VCaP (cell line): ENCODE results near the gene TOR1A.

Experiments used
- H3K27ac ChIP-seq: fragments of 450-650 bp; 2 replicates; pipeline ENCODE4 v1.5.1; 2017
- TF ChIP-seq, protein P1 (sequence below): fragments of 450-650 bp; conservative IDR thresholded peaks from 2 replicates; pipeline ENCODE4 v1.5.1; 2017; ENCODE audit warnings: mild to moderate bottlenecking, moderate library complexity

TOR1A gene

DNA sequence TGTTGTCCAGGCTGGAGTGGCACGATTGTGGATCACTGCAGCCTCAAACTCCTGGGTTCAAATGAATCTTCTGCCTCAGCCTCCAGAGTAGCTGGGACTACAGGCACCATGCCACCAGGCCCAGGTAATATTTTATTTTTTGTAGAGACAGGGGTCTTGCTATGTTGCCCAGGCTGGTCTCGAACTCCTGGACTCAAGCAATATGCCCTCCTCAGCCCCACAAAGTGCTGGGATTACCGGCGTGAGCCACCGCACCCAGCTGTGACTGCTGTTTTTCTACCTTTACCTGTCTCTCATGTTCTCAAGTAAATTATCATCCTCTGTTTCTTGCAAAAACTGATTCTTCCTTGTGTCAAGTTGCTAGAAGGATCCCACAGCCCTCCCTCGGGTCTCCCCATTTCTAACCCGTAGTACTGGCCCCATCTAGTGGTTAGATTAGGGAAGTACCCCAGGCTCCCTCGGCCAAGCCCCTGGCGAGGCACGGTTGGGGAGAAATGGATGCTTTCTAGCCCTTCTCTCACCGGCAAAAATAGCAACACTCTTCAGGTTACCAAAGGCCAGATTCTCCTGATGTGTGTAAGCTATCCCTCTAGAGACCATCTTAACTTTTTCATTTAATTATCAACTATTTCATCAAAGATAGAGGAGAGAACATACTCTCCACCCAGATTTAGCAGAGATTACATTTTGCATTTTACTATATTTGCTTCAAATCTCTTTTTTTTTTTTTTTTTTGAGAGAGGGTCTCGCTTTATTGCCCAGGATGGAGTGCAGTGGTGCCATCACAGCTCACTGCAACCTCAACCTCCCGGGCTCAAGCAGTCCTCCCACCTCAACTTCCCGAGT, 40.2 kb downstream of the TOR1A start:
- TF ChIP-seq, protein P1, sequence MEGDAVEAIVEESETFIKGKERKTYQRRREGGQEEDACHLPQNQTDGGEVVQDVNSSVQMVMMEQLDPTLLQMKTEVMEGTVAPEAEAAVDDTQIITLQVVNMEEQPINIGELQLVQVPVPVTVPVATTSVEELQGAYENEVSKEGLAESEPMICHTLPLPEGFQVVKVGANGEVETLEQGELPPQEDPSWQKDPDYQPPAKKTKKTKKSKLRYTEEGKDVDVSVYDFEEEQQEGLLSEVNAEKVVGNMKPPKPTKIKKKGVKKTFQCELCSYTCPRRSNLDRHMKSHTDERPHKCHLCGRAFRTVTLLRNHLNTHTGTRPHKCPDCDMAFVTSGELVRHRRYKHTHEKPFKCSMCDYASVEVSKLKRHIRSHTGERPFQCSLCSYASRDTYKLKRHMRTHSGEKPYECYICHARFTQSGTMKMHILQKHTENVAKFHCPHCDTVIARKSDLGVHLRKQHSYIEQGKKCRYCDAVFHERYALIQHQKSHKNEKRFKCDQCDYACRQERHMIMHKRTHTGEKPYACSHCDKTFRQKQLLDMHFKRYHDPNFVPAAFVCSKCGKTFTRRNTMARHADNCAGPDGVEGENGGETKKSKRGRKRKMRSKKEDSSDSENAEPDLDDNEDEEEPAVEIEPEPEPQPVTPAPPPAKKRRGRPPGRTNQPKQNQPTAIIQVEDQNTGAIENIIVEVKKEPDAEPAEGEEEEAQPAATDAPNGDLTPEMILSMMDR, result peak; percentile 94
- H3K27ac ChIP-seq, result no peak overlapping the region

DNA sequence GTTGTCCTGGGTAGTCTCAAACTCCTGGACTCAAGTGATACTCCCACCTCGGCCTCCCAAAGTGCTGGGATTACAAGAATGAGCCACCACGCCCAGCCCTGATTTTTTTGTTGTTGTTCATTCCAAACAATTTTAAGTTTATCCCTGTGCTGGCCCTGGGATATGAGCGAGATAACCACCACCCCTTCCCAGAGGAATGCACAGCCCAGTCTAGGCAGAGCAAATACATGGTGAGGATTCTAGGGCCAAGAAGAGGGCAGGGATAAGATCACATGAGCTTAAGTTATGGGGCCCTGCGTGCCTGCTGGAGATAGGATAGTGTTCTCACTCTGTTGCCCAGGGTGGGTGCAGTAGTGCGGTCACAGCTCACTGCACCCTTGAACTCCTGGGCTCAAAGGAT, 42.0 kb downstream of the TOR1A start:
- TF ChIP-seq, protein P1, result no peak
- no peak overlapping the region for H3K27ac ChIP-seq

DNA sequence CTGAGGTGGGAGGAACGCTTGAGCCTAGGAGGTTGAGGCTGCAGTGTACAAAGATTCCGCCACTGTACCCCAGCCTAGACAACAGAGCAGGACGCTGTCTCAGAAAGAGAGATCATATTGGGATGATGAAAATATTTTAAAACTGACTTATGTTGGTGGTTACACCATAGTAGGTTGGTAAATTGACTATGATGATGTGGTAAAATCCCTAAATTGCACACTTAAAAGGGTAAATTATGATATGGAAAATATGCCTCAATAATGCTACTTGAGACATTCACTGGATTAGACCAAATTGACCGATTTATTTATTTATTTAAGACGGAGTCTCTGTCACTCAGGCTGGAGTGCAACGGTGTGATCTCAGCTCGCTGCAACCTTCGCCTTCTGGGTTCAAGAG, 42.8 kb downstream of the TOR1A start:
- TF ChIP-seq, protein P1, result no peak
- no peak overlapping the region for H3K27ac ChIP-seq

DNA sequence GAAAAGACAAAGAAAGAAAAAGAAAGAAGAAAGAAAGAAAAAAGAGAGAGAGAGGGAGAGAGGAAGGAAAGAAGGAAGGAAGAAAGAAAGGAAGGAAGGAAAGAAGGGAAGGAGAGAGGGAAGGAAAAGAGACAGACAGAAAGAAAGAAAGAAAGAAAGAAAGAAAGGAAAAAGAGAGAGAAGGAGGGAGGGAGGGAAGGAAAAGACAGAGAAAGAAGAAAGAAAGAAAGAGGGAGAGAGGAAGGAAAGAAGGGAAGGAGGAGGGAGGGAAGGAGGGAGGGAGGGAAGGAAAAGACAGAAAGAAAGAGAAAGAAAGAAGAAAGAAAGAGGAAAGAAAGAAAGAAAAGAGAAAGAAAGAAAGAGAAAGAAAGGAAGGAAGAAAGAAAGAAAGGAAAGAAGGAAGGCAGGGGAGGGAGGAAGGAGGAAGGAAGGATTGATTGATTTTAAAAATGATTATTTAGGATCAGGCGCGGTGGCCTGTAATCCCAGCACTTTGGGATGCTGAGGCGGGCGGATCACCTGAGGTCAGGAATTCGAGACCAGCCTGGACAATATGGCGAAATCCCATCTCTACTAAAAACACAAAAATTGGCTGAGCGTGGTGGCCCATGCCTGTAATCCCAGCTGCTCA, 44.3 kb downstream of the TOR1A start:
- TF ChIP-seq, protein P1, result no peak
- no peak overlapping the region for H3K27ac ChIP-seq

DNA sequence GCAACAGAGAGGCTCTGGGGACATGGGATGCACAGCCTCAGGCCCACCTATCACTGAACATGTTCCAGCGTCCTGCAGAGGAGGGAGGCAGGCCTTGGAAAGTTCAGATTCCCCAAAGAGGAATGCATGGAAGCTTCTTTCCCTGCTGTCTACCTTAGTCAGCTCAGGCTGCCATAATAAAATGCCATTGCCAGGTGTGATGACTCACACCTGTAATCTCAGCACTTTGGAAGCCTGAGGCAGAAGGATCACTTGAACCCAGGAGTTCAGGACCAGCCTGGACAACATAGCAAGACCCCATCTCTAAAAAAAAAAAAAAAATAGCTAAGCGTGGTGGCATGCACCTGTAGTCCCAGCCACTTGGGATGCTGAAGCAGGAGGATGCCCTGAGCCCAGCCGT, 45.5 kb downstream of the TOR1A start:
- H3K27ac ChIP-seq, result no peak overlapping the region
- TF ChIP-seq, protein P1, result no peak

DNA sequence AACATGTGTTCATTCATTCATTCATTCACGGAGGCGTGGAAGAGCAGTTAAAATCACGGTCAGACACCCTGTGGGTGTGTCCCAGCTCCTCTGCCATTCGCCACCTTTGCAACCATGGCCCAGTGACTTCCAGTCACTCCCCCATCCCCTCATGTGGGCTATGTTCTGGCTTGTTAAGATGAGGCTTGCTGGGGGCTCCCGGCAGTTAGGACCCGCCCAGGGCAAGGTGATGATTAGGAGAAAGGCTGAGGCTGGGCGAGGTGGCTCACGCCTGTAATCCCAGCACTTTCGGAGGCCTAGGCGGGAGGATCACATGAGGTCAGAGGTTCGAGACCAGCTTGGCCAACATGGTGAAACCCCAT, 46.2 kb downstream of the TOR1A start:
- TF ChIP-seq, protein P1, result no peak
- H3K27ac ChIP-seq, result no peak overlapping the region

DNA sequence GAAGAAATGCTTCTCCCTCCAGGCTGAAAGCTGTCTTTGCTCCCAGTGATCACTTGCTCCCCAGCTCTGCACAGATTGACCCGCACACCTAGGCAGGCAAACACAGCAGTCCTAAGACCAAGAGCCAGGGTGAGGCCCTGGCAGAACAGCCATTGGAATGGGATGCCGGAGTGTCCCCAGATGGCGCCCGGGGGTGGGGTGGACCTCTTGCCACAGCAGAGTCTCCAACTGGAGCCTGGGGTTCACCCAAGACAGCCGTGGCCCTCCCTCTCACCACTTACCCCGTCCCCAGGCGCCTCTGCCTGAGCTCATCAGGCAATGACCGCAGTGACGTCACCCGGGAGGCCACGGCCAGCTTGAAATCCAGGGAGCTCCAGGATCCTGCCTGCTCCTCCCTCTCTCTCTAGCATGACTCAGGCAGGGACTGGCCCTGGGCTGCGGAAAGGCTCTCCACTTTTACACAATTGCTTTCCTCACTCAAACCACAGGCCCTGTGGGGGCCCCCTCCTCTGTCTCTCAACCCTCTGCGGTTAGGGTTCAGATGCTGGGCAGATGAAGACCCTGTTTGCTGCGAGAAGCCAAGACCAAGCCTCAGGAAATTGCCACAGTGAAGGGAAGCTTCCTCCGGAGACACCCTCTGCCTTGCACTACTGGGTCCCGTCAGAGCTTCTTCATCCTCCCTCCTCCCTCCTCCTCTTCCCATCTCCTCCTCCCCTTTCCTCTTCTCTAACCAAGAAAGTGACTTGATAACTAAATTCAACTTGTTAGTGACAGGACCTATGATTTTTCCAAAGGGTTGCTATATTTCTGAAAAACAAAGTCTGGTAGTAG, 46.8 kb downstream of the TOR1A start:
- H3K27ac ChIP-seq, result no peak overlapping the region
- TF ChIP-seq, protein P1, result no peak
